K562 (cell line): Measurements from ENCODE around the gene SCN4B. TPM values are rescaled to one million over a fixed set of nuclear protein-coding genes. Genes with fewer than 3 reads are reported as not detected.

Experiments
- ESRRB ChIP-seq: fragments of 250-450 bp; sonication (Bioruptor Pico); IDR thresholded peaks from 2 replicates; pipeline ENCODE4 v1.5.0; 2020; ENCODE audit warnings: mild to moderate bottlenecking, moderate library complexity, borderline replicate concordance
- GTF2F1 ChIP-seq: IDR thresholded peaks from 2 replicates; pipeline ENCODE4 v1.6.1; 2011; ENCODE audit warnings: low read depth, low read length, improper control_type of control experiment
- MAZ ChIP-seq, 2 experiments: fragments of 450-650 bp in 1 of 2; sonication (generic) in 1 of 2; formaldehyde crosslinking; IDR thresholded peaks in 1 of 2; conservative IDR thresholded peaks in 1 of 2; 2 replicates each; pipeline versions ENCODE4 v1.4.0 to v1.5.0; 2020; ENCODE audit warnings: mild to moderate bottlenecking in 1 of 2, missing genetic modification reagents in 1 of 2
- MTA2 ChIP-seq: fragments of 450-650 bp; IDR thresholded peaks from 2 replicates; pipeline ENCODE4 v1.6.1; 2016; ENCODE audit warnings: low read depth
- POLR2AphosphoS5 ChIP-seq: IDR thresholded peaks from 2 replicates; pipeline ENCODE4 v1.6.1; 2011; ENCODE audit warnings: mild to moderate bottlenecking, low read depth, low read length, moderate library complexity; ENCODE audit not compliant: control insufficient read depth, insufficient read depth
- POLR2B ChIP-seq: fragments of 450-650 bp; IDR thresholded peaks from 2 replicates; pipeline ENCODE4 v1.6.1; 2018; ENCODE audit warnings: low read depth; ENCODE audit not compliant: partially characterized antibody
- SNIP1 ChIP-seq: fragments of 450-650 bp; IDR thresholded peaks from 2 replicates; pipeline ENCODE4 v1.7.1; 2017; ENCODE audit warnings: low read depth, mild to moderate bottlenecking
- XRCC3 ChIP-seq: fragments of 450-650 bp; IDR thresholded peaks from 2 replicates; pipeline ENCODE4 v1.6.1; 2017; ENCODE audit warnings: mild to moderate bottlenecking, moderate library complexity
- ZNF3 ChIP-seq: fragments of 250-450 bp; sonication (Bioruptor Pico); IDR thresholded peaks from 2 replicates; pipeline ENCODE4 v1.5.0; 2021; ENCODE audit warnings: mild to moderate bottlenecking, moderate library complexity
- ZNF445 ChIP-seq: fragments of 250-450 bp; sonication (Bioruptor Pico); IDR thresholded peaks from 2 replicates; pipeline ENCODE4 v1.4.0; 2020; ENCODE audit warnings: low read depth, mild to moderate bottlenecking, moderate library complexity
- ZNF77 ChIP-seq: fragments of 250-450 bp; sonication (Bioruptor Pico); IDR thresholded peaks from 2 replicates; pipeline ENCODE4 v1.5.0; 2020
- ZZZ3 ChIP-seq: fragments of 450-650 bp; IDR thresholded peaks from 2 replicates; pipeline ENCODE4 v1.6.1; 2016; ENCODE audit warnings: antibody characterized with exemption, mild to moderate bottlenecking, moderate library complexity
- polyA plus RNA-seq, 8 experiments: library from polyadenylated mRNA; depleted of rRNA in 4 of 8; stranded (reverse) in 5 of 8; unstranded in 3 of 8; fragments of >200 nt; fragmentation: Nextera tagmentation in 2 of 8; fragmentation: Illumina TruSeq in 1 of 8; extraction: Ambion mirVana in 2 of 8; extraction: Trizol in 1 of 8; gene quantifications; 2 replicates each; pipeline versions ENCODE4 v1.2.1 to v1.2.3, GENCODE V29; 2011 to 2014; ENCODE audit warnings: inconsistent platforms in 1 of 8, missing spikeins in 1 of 8
- total RNA-seq, 7 experiments: library from RNA; depleted of rRNA in 6 of 7; stranded (reverse); fragments of >200 nt in 6 of 7; fragmentation: Illumina TruSeq in 2 of 7; extraction: Trizol in 2 of 7; gene quantifications; 2 replicates each; pipeline versions ENCODE4 v1.2.1 to v1.2.3, GENCODE V29; 2011 to 2021; ENCODE audit warnings: low replicate concordance in 1 of 7
- TF ChIP-seq, protein P1 (sequence below): fragments of 250-450 bp; sonication (Bioruptor Pico); IDR thresholded peaks from 2 replicates; pipeline ENCODE4 v1.5.0; 2021; ENCODE audit warnings: mild to moderate bottlenecking, moderate library complexity
- TF ChIP-seq, protein P2 (sequence below): fragments of 250-450 bp; sonication (Bioruptor Pico); IDR thresholded peaks from 2 replicates; pipeline ENCODE4 v1.9.0; 2021; ENCODE audit warnings: mild to moderate bottlenecking, inconsistent platforms
- TF ChIP-seq, protein P3 (sequence below): sonication (generic); formaldehyde crosslinking; IDR thresholded peaks from 2 replicates; pipeline ENCODE4 v1.8.0; 2022; ENCODE audit warnings: mild to moderate bottlenecking, missing genetic modification reagents, borderline replicate concordance

The SCN4B gene
- total and polyA plus RNA-seq, 9 of the 15 experiments (the other 6 are each of a cell fraction or from before 2014, with no cell fraction given), result 0.03 TPM; not detected in 8

DNA sequence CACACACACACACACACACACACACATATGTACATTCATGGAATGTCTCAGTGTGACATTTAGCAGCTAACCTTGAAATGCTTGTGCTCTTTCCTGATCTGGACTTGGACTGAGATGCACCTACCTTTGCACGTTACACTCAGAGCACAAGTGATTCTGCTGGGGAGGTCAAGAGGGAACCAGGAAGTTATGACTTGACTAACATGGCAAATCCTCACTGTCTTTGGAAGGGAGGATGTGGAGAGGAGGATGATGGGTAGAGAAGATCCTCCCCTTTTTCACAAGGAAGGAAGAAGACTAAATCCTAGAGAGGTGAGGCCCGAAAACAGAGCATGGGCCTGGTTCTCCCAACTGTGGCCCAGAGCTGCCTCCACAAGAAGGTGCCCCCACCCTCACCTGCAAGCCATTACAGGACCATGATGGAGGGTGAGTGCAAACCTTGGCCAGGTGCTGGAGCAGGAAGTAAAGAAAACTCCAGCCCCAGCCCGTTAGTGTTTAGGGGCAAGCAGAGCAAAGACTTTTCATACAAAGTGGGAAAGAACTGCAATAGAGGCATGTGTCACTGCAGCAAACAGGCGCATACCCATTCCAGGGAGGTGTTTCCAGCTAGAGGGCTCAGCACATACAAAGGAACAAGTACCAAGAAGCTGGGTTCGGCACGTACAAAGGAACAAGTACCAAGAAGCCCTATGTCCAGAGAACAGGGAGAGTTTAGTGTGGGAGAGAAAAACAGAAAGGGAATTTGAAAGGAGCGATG lies 26.4 kb downstream of the SCN4B start (continued):
- TF ChIP-seq, protein P1, sequence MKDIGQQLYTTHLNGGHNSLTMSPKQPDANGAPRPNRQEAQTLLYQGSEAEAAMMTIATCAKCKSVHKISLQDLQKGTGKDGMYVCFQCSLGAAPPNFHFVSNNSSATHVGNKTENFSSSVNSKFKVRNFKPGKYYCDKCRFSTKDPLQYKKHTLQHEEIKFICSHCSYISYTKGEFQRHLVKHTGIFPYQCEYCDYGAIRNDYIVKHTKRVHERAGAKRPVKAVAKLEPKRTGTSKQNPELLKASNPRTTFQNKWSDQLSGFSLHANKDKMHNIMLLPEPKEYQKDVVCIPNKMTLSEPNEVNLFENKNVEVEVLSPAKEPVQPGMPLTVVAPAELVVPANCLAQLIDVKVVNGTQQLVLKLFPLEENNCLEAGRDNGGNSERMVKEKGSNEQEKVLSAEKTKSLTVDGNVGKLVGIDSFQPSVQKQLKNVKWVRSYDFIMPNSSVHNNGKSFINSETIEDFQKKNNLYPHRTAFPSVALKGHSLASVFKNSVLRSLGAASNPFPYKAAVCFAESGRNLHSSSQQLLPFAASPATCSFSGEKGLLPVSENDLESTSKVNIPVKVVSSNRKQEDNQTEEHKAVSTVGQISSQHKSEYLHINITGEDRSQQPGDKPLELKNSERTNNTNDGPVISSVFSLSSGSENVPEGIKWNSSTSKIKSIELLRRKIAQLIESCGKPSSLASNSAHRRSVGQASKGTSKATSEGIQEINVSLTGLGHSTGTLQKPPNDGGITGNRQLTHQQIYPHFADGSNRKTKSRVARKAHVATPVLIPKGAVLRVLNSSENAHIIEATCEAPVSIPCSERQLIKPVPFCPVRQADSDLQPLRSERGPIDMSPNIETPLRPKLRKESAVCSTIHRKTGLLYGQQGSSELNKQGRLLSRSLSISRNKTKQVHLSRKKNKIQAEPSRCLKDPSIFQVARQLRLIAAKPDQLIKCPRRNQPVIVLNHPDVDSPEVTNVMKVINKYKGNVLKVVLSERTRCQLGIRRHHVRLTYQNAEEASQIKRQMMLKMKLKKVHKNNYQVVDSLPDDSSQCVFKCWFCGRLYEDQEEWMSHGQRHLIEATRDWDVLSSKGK, result peak; percentile 82; the same call in 1 of the 2 replicates
- TF ChIP-seq POLR2AphosphoS5, result peak; percentile 95
- no peak for TF ChIP-seq ZZZ3
- TF ChIP-seq ZNF445 (CRISPR knock-in tag), result no peak
- TF ChIP-seq MAZ (CRISPR knock-in tag; conservative IDR thresholded peaks at IDR 0.05 in 1 of 2, IDR thresholded peaks at IDR 0.05 in 1 of 2), result peak in 1 of 2 experiments; percentile 38; a peak in 1 of 4 replicates
- no peak for TF ChIP-seq XRCC3
- TF ChIP-seq, protein P2, sequence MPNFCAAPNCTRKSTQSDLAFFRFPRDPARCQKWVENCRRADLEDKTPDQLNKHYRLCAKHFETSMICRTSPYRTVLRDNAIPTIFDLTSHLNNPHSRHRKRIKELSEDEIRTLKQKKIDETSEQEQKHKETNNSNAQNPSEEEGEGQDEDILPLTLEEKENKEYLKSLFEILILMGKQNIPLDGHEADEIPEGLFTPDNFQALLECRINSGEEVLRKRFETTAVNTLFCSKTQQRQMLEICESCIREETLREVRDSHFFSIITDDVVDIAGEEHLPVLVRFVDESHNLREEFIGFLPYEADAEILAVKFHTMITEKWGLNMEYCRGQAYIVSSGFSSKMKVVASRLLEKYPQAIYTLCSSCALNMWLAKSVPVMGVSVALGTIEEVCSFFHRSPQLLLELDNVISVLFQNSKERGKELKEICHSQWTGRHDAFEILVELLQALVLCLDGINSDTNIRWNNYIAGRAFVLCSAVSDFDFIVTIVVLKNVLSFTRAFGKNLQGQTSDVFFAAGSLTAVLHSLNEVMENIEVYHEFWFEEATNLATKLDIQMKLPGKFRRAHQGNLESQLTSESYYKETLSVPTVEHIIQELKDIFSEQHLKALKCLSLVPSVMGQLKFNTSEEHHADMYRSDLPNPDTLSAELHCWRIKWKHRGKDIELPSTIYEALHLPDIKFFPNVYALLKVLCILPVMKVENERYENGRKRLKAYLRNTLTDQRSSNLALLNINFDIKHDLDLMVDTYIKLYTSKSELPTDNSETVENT (CRISPR knock-in tag), result 0 out of 2 replicates have a peak, but pooled peaks have one; percentile 46
- peak; percentile 51; the same call in 1 of the 2 replicates for TF ChIP-seq ZNF3 (CRISPR knock-in tag)
- TF ChIP-seq MTA2, result no peak
- peak; percentile 71; the same call in 1 of the 2 replicates for TF ChIP-seq ESRRB (CRISPR knock-in tag)
- peak; percentile 94 for TF ChIP-seq GTF2F1
- peak; percentile 67 for TF ChIP-seq POLR2B
- TF ChIP-seq, protein P3, sequence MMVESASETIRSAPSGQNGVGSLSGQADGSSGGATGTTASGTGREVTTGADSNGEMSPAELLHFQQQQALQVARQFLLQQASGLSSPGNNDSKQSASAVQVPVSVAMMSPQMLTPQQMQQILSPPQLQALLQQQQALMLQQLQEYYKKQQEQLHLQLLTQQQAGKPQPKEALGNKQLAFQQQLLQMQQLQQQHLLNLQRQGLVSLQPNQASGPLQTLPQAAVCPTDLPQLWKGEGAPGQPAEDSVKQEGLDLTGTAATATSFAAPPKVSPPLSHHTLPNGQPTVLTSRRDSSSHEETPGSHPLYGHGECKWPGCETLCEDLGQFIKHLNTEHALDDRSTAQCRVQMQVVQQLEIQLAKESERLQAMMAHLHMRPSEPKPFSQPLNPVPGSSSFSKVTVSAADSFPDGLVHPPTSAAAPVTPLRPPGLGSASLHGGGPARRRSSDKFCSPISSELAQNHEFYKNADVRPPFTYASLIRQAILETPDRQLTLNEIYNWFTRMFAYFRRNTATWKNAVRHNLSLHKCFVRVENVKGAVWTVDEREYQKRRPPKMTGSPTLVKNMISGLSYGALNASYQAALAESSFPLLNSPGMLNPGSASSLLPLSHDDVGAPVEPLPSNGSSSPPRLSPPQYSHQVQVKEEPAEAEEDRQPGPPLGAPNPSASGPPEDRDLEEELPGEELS (CRISPR knock-in tag), result no peak
- TF ChIP-seq ZNF77 (CRISPR knock-in tag), result peak; percentile 68; the same call in 1 of the 2 replicates
- no peak for TF ChIP-seq SNIP1
